HepG2 (cell line): ENCODE results near the gene ZNF385B.

Source experiments
- CTCF ChIP-seq: sonication (generic); formaldehyde crosslinking; IDR thresholded peaks from 2 replicates; pipeline ENCODE4 v1.5.0; 2020; ENCODE audit warnings: mild to moderate bottlenecking, missing genetic modification reagents, moderate library complexity
- DNMT1 ChIP-seq: sonication (generic); formaldehyde crosslinking; IDR thresholded peaks from 2 replicates; pipeline ENCODE4 v1.5.1; 2020; ENCODE audit warnings: mild to moderate bottlenecking, missing genetic modification reagents
- FUBP1 ChIP-seq: sonication (generic); formaldehyde crosslinking; IDR thresholded peaks from 2 replicates; pipeline ENCODE4 v1.5.1; 2020; ENCODE audit warnings: missing genetic modification reagents, mild to moderate bottlenecking, borderline replicate concordance
- IKZF4 ChIP-seq: sonication (generic); formaldehyde crosslinking; IDR thresholded peaks from 2 replicates; pipeline ENCODE4 v1.5.1; 2020; ENCODE audit warnings: borderline replicate concordance, mild to moderate bottlenecking, low read depth, missing genetic modification reagents; ENCODE audit errors: not compliant biosample characterization
- KLF16 ChIP-seq, 2 experiments: sonication (generic) in 1 of 2; formaldehyde crosslinking in 1 of 2; IDR thresholded peaks; 2 replicates each; pipeline versions ENCODE4 v1.6.1 to v1.8.0; 2016 to 2023; ENCODE audit warnings: missing genetic modification reagents in 2 of 2, missing compliant biosample characterization in 1 of 2
- POLR2AphosphoS5 ChIP-seq: IDR thresholded peaks from 2 replicates; pipeline ENCODE4 v1.6.1; 2012; ENCODE audit warnings: low read depth, low read length
- SNAPC4 ChIP-seq: sonication (generic); formaldehyde crosslinking; IDR thresholded peaks from 2 replicates; pipeline ENCODE4 v1.4.0; 2020; ENCODE audit warnings: mild to moderate bottlenecking, missing genetic modification reagents
- TCF7 ChIP-seq: sonication (generic); IDR thresholded peaks from 2 replicates; pipeline ENCODE4 v1.6.1; 2016; ENCODE audit warnings: antibody characterized with exemption, low read depth
- TGIF2 ChIP-seq: IDR thresholded peaks from 2 replicates; pipeline ENCODE4 v1.6.1; 2016; ENCODE audit warnings: control low read depth, missing compliant biosample characterization
- THAP8 ChIP-seq: sonication (generic); formaldehyde crosslinking; IDR thresholded peaks from 2 replicates; pipeline ENCODE4 v1.5.1; 2020; ENCODE audit warnings: missing genetic modification reagents, mild to moderate bottlenecking, borderline replicate concordance
- ZFP82 ChIP-seq: sonication (generic); formaldehyde crosslinking; IDR thresholded peaks from 2 replicates; pipeline ENCODE4 v1.5.1; 2020; ENCODE audit warnings: mild to moderate bottlenecking, missing genetic modification reagents, borderline replicate concordance
- ZNF12 ChIP-seq: sonication (generic); formaldehyde crosslinking; IDR thresholded peaks from 2 replicates; pipeline ENCODE4 v1.5.0; 2020; ENCODE audit warnings: missing genetic modification reagents
- ZNF224 ChIP-seq: sonication (generic); formaldehyde crosslinking; IDR thresholded peaks from 2 replicates; pipeline ENCODE4 v1.5.0; 2020; ENCODE audit warnings: mild to moderate bottlenecking, missing genetic modification reagents

GRCh38 chr2:179715196-179715595, 146.2 kb downstream of the ZNF385B start:
- TF ChIP-seq KLF16 (CRISPR knock-in tag; IDR thresholded peaks at IDR 0.05) (no peak), IKZF4 (no peak), ZNF12 (CRISPR knock-in tag) (no peak), ZNF224 (no peak), TCF7 (no peak), DNMT1 (CRISPR knock-in tag) (no peak), ZFP82 (no peak), SNAPC4 (CRISPR knock-in tag) (no peak), POLR2AphosphoS5 (no peak), FUBP1 (CRISPR knock-in tag) (no peak), TGIF2 (CRISPR knock-in tag) (no peak), THAP8 (CRISPR knock-in tag) (no peak), CTCF (CRISPR knock-in tag) (no peak)
